ENCODE data around the gene AUTS2. TPM values are rescaled to one million over a fixed set of nuclear protein-coding genes. Genes with fewer than 3 reads are reported as not detected.
A peak's percentile ranks its signal among the peaks of the same experiment; 100 is the strongest.

AUTS2 gene
- total RNA-seq, 5 donors from 2014 or later (not counting 1 experiment from before 2014, with no cell fraction given): 10.6 to 66.2 (median 37.6) TPM

- peaks cover 0 to 2% of the 10 kb centered on the region in 2 experiments for H3K4me1 ChIP-seq (ENCODE audit: control insufficient read depth in 1 of 2, extremely low read depth in 1 of 2, insufficient read depth in 2 of 2, low read length in 2 of 2)
- Mint-ChIP-seq H3K27me3 (no peaks in the 10 kb centered on the region), H3K4me3 (no peak overlapping the region), H3K36me3 (no peaks in the 10 kb centered on the region), H3K4me1 (peaks cover 0 to 4% (median 0%) of the 10 kb centered on the region in 3 donors), H3K27ac (no peak overlapping the region), H3K9me3 (peaks cover 0 to 3% (median 0%) of the 10 kb centered on the region in 3 donors)
- no peaks in the 10 kb centered on the region for H3K9me3 ChIP-seq
- H3K27ac ChIP-seq (ENCODE audit: low read length): no peak overlapping the region
- no peaks in the 10 kb centered on the region for H3K27me3 ChIP-seq (replicated peaks in 1 of 2; ENCODE audit: control insufficient read depth in 2 of 2, extremely low read depth in 1 of 2, insufficient read depth in 2 of 2, low read length in 1 of 2)
- peak in 8 of 35 experiments; percentile 0 to 18 (median 6) for DNase-seq
- no peaks in the 10 kb centered on the region for H3K36me3 ChIP-seq (ENCODE audit: control insufficient read depth in 2 of 2, extremely low read depth in 1 of 2, insufficient read depth in 1 of 2, low read length in 1 of 2)
- no peak overlapping the region for H3K4me3 ChIP-seq (ENCODE audit: control insufficient read depth in 1 of 2, extremely low read depth in 1 of 2, low read length in 1 of 2)
- 88% methylated on average over 1 of the region's 6 CpGs for WGBS (ENCODE audit: insufficient coverage)
- ATAC-seq (replicated peaks in 1 of 4): no peak
- CTCF ChIA-PET: interaction anchor here in 1 of 2 donors (0.5 kb wide), 1 partner anchor 666 kb away, joined by 3 read pairs; no protein-coding TSS in a partner anchor
- POLR2A ChIA-PET: no interaction called here
Measured at GRCh38 chr7:70060298-70061068, 462.2 kb downstream of the AUTS2 start.

- ATAC-seq (replicated peaks in 1 of 4): no peak
- H3K27ac Mint-ChIP-seq: no peak overlapping the region
- CTCF ChIA-PET: no interaction called here
Measured at GRCh38 chr7:70063371-70063770, 465.1 kb downstream of the AUTS2 start.

GRCh38 chr7:70063927-70064326 lies 465.7 kb downstream of the AUTS2 start:
- peaks cover 0 to 2% of the 10 kb centered on the region in 2 experiments for H3K4me1 ChIP-seq (ENCODE audit: control insufficient read depth in 1 of 2, extremely low read depth in 1 of 2, insufficient read depth in 2 of 2, low read length in 2 of 2)
- no peak overlapping the region for H3K4me3 ChIP-seq (ENCODE audit: control insufficient read depth in 1 of 2, extremely low read depth in 1 of 2, low read length in 1 of 2)
- H3K4me1 Mint-ChIP-seq: peaks cover 0 to 4% (median 0%) of the 10 kb centered on the region in 3 donors
- H3K27ac Mint-ChIP-seq: no peak overlapping the region
- no peak overlapping the region for H3K4me3 Mint-ChIP-seq
- peaks cover 0 to 3% (median 0%) of the 10 kb centered on the region in 3 donors for H3K9me3 Mint-ChIP-seq
- 95% methylated on average over 5 of the region's 6 CpGs for WGBS (ENCODE audit: insufficient coverage)
- POLR2A ChIA-PET: no interaction called here
- no peaks in the 10 kb centered on the region for H3K9me3 ChIP-seq
- no peak for DNase-seq
- H3K36me3 Mint-ChIP-seq: no peaks in the 10 kb centered on the region
- no peaks in the 10 kb centered on the region for H3K27me3 Mint-ChIP-seq
- CTCF ChIA-PET: no interaction called here
- no peak overlapping the region for H3K27ac ChIP-seq (ENCODE audit: low read length)
- H3K36me3 ChIP-seq (ENCODE audit: control insufficient read depth in 2 of 2, extremely low read depth in 1 of 2, insufficient read depth in 1 of 2, low read length in 1 of 2): no peaks in the 10 kb centered on the region
- ATAC-seq (replicated peaks in 1 of 4): no peak
- H3K27me3 ChIP-seq (replicated peaks in 1 of 2; ENCODE audit: control insufficient read depth in 2 of 2, extremely low read depth in 1 of 2, insufficient read depth in 2 of 2, low read length in 1 of 2): no peaks in the 10 kb centered on the region

More at GRCh38 chr7:70063371-70063770, 465.1 kb downstream of the AUTS2 start:
- H3K4me3 Mint-ChIP-seq: no peak overlapping the region
- no peaks in the 10 kb centered on the region for H3K36me3 Mint-ChIP-seq
- POLR2A ChIA-PET: no interaction called here
- Histone ChIP-seq H3K36me3 (ENCODE audit: control insufficient read depth in 2 of 2, extremely low read depth in 1 of 2, insufficient read depth in 1 of 2, low read length in 1 of 2) (no peaks in the 10 kb centered on the region), H3K27me3 (replicated peaks in 1 of 2; ENCODE audit: control insufficient read depth in 2 of 2, extremely low read depth in 1 of 2, insufficient read depth in 2 of 2, low read length in 1 of 2) (no peaks in the 10 kb centered on the region), H3K9me3 (no peaks in the 10 kb centered on the region), H3K27ac (ENCODE audit: low read length) (no peak overlapping the region), H3K4me3 (ENCODE audit: control insufficient read depth in 1 of 2, extremely low read depth in 1 of 2, low read length in 1 of 2) (no peak overlapping the region), H3K4me1 (ENCODE audit: control insufficient read depth in 1 of 2, extremely low read depth in 1 of 2, insufficient read depth in 2 of 2, low read length in 2 of 2) (peaks cover 0 to 2% of the 10 kb centered on the region in 2 experiments)
- DNase-seq: no peak
- H3K4me1 Mint-ChIP-seq: peaks cover 0 to 4% (median 0%) of the 10 kb centered on the region in 3 donors
- WGBS (ENCODE audit: insufficient coverage): no CpG with 5 or more reads among the region's 6 CpGs
- H3K9me3 Mint-ChIP-seq: peaks cover 0 to 3% (median 0%) of the 10 kb centered on the region in 3 donors
- no peaks in the 10 kb centered on the region for H3K27me3 Mint-ChIP-seq

GRCh38 chr7:70066844-70067243 lies 468.6 kb downstream of the AUTS2 start:
- Mint-ChIP-seq H3K27me3 (no peaks in the 10 kb centered on the region), H3K4me1 (no peaks in the 10 kb centered on the region), H3K36me3 (no peaks in the 10 kb centered on the region), H3K4me3 (no peak overlapping the region), H3K27ac (no peak overlapping the region), H3K9me3 (peaks cover 0 to 3% (median 0%) of the 10 kb centered on the region in 3 donors)
- H3K27me3 ChIP-seq (replicated peaks in 1 of 2; ENCODE audit: control insufficient read depth in 2 of 2, extremely low read depth in 1 of 2, insufficient read depth in 2 of 2, low read length in 1 of 2): no peaks in the 10 kb centered on the region
- no peak for DNase-seq
- no peaks in the 10 kb centered on the region for H3K4me1 ChIP-seq (ENCODE audit: control insufficient read depth in 1 of 2, extremely low read depth in 1 of 2, insufficient read depth in 2 of 2, low read length in 2 of 2)
- POLR2A ChIA-PET: no interaction called here
- CTCF ChIA-PET: no interaction called here
- WGBS (ENCODE audit: insufficient coverage): no CpG with 5 or more reads among the region's 2 CpGs
- ATAC-seq (replicated peaks in 1 of 4): no peak
- no peaks in the 10 kb centered on the region for H3K9me3 ChIP-seq
- no peaks in the 10 kb centered on the region for H3K36me3 ChIP-seq (ENCODE audit: control insufficient read depth in 2 of 2, extremely low read depth in 1 of 2, insufficient read depth in 1 of 2, low read length in 1 of 2)
- no peak overlapping the region for H3K4me3 ChIP-seq (ENCODE audit: control insufficient read depth in 1 of 2, extremely low read depth in 1 of 2, low read length in 1 of 2)
- H3K27ac ChIP-seq (ENCODE audit: low read length): no peak overlapping the region

- DNase-seq (no peak), ATAC-seq (replicated peaks in 1 of 4) (no peak)
- H3K27me3 ChIP-seq (replicated peaks in 1 of 2; ENCODE audit: control insufficient read depth in 2 of 2, extremely low read depth in 1 of 2, insufficient read depth in 2 of 2, low read length in 1 of 2): no peaks in the 10 kb centered on the region
- no peaks in the 10 kb centered on the region for H3K9me3 ChIP-seq
- no peaks in the 10 kb centered on the region for H3K36me3 ChIP-seq (ENCODE audit: control insufficient read depth in 2 of 2, extremely low read depth in 1 of 2, insufficient read depth in 1 of 2, low read length in 1 of 2)
- no peaks in the 10 kb centered on the region for H3K4me1 Mint-ChIP-seq
- no CpG with 5 or more reads among the region's 2 CpGs for WGBS (ENCODE audit: insufficient coverage)
- H3K27ac Mint-ChIP-seq: no peak overlapping the region
- H3K4me1 ChIP-seq (ENCODE audit: control insufficient read depth in 1 of 2, extremely low read depth in 1 of 2, insufficient read depth in 2 of 2, low read length in 2 of 2): no peaks in the 10 kb centered on the region
- H3K36me3 Mint-ChIP-seq: no peaks in the 10 kb centered on the region
- no peak overlapping the region for H3K4me3 ChIP-seq (ENCODE audit: control insufficient read depth in 1 of 2, extremely low read depth in 1 of 2, low read length in 1 of 2)
- ChIA-PET CTCF (interaction anchor here in 1 of 2 donors (0.6 to 0.7 kb wide), 2 partner anchors 38 to 427 kb away, joined by 3 to 4 read pairs; no protein-coding TSS in a partner anchor), POLR2A (no interaction called here)
- H3K27me3 Mint-ChIP-seq: no peaks in the 10 kb centered on the region
- no peak overlapping the region for H3K27ac ChIP-seq (ENCODE audit: low read length)
- H3K4me3 Mint-ChIP-seq: no peak overlapping the region
- peaks cover 0 to 3% (median 0%) of the 10 kb centered on the region in 3 donors for H3K9me3 Mint-ChIP-seq
Measured at GRCh38 chr7:70068531-70068930, 470.3 kb downstream of the AUTS2 start.

- Histone ChIP-seq H3K36me3 (ENCODE audit: control insufficient read depth in 2 of 2, extremely low read depth in 1 of 2, insufficient read depth in 1 of 2, low read length in 1 of 2) (no peaks in the 10 kb centered on the region), H3K4me1 (ENCODE audit: control insufficient read depth in 1 of 2, extremely low read depth in 1 of 2, insufficient read depth in 2 of 2, low read length in 2 of 2) (no peaks in the 10 kb centered on the region), H3K4me3 (ENCODE audit: control insufficient read depth in 1 of 2, extremely low read depth in 1 of 2, low read length in 1 of 2) (no peak overlapping the region), H3K27me3 (replicated peaks in 1 of 2; ENCODE audit: control insufficient read depth in 2 of 2, extremely low read depth in 1 of 2, insufficient read depth in 2 of 2, low read length in 1 of 2) (no peaks in the 10 kb centered on the region), H3K27ac (ENCODE audit: low read length) (no peak overlapping the region), H3K9me3 (no peaks in the 10 kb centered on the region)
- peaks cover 0 to under 1% (median 0%) of the 10 kb centered on the region in 3 donors for H3K9me3 Mint-ChIP-seq
- ATAC-seq (replicated peaks in 1 of 4) (no peak), DNase-seq (no peak)
- WGBS (ENCODE audit: insufficient coverage): 94% methylated on average over 2 of the region's 2 CpGs
- POLR2A ChIA-PET: no interaction called here
- no peaks in the 10 kb centered on the region for H3K4me1 Mint-ChIP-seq
- CTCF ChIA-PET: no interaction called here
- H3K27ac Mint-ChIP-seq: no peak overlapping the region
- no peak overlapping the region for H3K4me3 Mint-ChIP-seq
- H3K27me3 Mint-ChIP-seq: no peaks in the 10 kb centered on the region
- H3K36me3 Mint-ChIP-seq: no peaks in the 10 kb centered on the region
Measured at GRCh38 chr7:70069977-70070376, 471.7 kb downstream of the AUTS2 start.

Data from T-cell (primary cell).